Tibial nerve (tissue), 4 donors: Measurements from ENCODE around the gene TRMT44.

Source experiments
- EP300 ChIP-seq, 2 donors: sonication (generic); formaldehyde crosslinking; IDR thresholded peaks; one replicate each; pipeline ENCODE4 v1.6.1; 2017; ENCODE audit warnings: antibody characterized with exemption in 2 of 2, mild to moderate bottlenecking in 1 of 2
- POLR2A ChIP-seq, 2 donors: fragments of 450-650 bp; IDR thresholded peaks; one replicate each; pipeline ENCODE4 v1.6.1; 2017; ENCODE audit warnings: antibody characterized with exemption in 2 of 2, mild to moderate bottlenecking in 2 of 2, moderate library complexity in 2 of 2
- TF ChIP-seq, protein P1 (sequence below), 5 experiments: fragments of 200-600 bp in 3 of 5; fragments of 450-650 bp in 2 of 5; sonication (generic) in 3 of 5; IDR thresholded peaks; one replicate each; pipeline ENCODE4 v1.5.1; 2016 to 2019; ENCODE audit warnings: antibody characterized with exemption in 5 of 5, mild to moderate bottlenecking in 3 of 5, moderate library complexity in 2 of 5

DNA sequence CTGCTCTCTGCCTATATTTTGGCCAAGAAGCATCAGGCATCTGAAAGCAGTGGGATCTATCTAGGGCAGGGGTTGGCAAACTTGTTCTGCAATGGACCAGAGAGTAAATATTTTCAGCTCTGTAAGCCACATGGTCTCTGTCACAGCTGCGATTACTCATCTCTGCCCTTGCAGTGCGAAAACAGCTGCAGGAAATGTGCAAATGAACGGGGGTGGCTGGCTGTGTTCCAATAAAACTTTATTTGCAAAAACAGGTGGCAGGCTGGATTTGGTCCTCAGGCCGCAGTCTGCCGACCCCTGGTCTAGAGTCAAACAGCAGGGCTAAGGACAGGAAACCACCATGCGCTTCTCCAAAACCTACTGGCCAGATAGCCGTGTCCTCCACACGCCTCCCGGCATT lies 48.6 kb upstream of the TRMT44 start:
- TF ChIP-seq, protein P1, sequence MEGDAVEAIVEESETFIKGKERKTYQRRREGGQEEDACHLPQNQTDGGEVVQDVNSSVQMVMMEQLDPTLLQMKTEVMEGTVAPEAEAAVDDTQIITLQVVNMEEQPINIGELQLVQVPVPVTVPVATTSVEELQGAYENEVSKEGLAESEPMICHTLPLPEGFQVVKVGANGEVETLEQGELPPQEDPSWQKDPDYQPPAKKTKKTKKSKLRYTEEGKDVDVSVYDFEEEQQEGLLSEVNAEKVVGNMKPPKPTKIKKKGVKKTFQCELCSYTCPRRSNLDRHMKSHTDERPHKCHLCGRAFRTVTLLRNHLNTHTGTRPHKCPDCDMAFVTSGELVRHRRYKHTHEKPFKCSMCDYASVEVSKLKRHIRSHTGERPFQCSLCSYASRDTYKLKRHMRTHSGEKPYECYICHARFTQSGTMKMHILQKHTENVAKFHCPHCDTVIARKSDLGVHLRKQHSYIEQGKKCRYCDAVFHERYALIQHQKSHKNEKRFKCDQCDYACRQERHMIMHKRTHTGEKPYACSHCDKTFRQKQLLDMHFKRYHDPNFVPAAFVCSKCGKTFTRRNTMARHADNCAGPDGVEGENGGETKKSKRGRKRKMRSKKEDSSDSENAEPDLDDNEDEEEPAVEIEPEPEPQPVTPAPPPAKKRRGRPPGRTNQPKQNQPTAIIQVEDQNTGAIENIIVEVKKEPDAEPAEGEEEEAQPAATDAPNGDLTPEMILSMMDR (IDR thresholded peaks at IDR 0.05) = no peak
- TF ChIP-seq POLR2A (IDR thresholded peaks at IDR 0.05) = no peak
- TF ChIP-seq EP300 (IDR thresholded peaks at IDR 0.05) = peak in 1 of 2 donors; percentile 45
